Sigmoid colon (tissue), 7 donors: Measurements from ENCODE around the gene PLEKHD1. TPM values are rescaled to one million over a fixed set of nuclear protein-coding genes. Genes with fewer than 3 reads are reported as not detected.
"Not testable (repeated sequence)": the region's sequence is repeated elsewhere in the genome, so short reads cannot be mapped to it uniquely, and the experiment has no call there.

Experiments used
- DNase-seq: peaks from one replicate; pipeline ENCODE4 v3.0.0-alpha.2; 2019
- H3K27ac ChIP-seq, 4 donors: fragments of 200-600 bp; sonication (generic); one replicate each; pipeline ENCODE4 v1.5.1; 2016 to 2019; ENCODE audit warnings: mild to moderate bottlenecking in 1 of 4
- H3K27me3 ChIP-seq, 3 donors: fragments of 200-600 bp; sonication (generic); one replicate each; pipeline ENCODE4 v1.5.1; 2019; ENCODE audit warnings: mild to moderate bottlenecking in 1 of 3
- H3K36me3 ChIP-seq, 4 donors: fragments of 200-600 bp; sonication (generic); one replicate each; pipeline ENCODE4 v1.5.1; 2016 to 2019
- H3K4me1 ChIP-seq, 4 donors: fragments of 200-600 bp; sonication (generic); one replicate each; pipeline ENCODE4 v1.5.1; 2017 to 2019
- H3K4me3 ChIP-seq, 4 donors: fragments of 200-600 bp; sonication (generic); one replicate each; pipeline ENCODE4 v1.5.1; 2017 to 2019; ENCODE audit warnings: mild to moderate bottlenecking in 2 of 4, moderate library complexity in 1 of 4
- H3K9me3 ChIP-seq, 4 donors: fragments of 200-600 bp in 3 of 4; sonication (generic) in 3 of 4; one replicate each; pipeline versions ENCODE4 v1.5.1 to v1.6.1; 2013 to 2019
- EP300 ChIP-seq, 4 donors: sonication (generic); formaldehyde crosslinking; IDR thresholded peaks; one replicate each; pipeline ENCODE4 v1.6.1; 2017; ENCODE audit warnings: antibody characterized with exemption in 4 of 4
- POLR2A ChIP-seq, 2 donors: fragments of 450-650 bp; IDR thresholded peaks; one replicate each; pipeline ENCODE4 v1.6.1; 2016; ENCODE audit warnings: antibody characterized with exemption in 2 of 2, mild to moderate bottlenecking in 2 of 2, moderate library complexity in 2 of 2
- POLR2AphosphoS5 ChIP-seq, 4 donors: sonication (generic); formaldehyde crosslinking; IDR thresholded peaks; one replicate each; pipeline ENCODE4 v1.6.1; 2017; ENCODE audit warnings: antibody characterized with exemption in 4 of 4
- WGBS, 2 donors: extraction: QIAGEN DNeasy Blood & Tissue Kit; methylation state at CpG; one replicate each; pipeline ENCODE4 v1.1.7; 2013; 5-methylcytosine and 5-hydroxymethylcytosine counted together
- intact Hi-C: fragments of 100-400 bp; cut with DNase I; formaldehyde crosslinking; loops from one replicate; pipeline ENCODE4 v1.15.1; 2023
- polyA plus RNA-seq, 3 donors: library from polyadenylated mRNA; stranded (reverse); fragments of 200-250 nt; gene quantifications; one replicate each; pipeline ENCODE4 v1.2.3, GENCODE V29; 2013
- total RNA-seq, 4 donors: library from RNA; depleted of rRNA; stranded (reverse); fragments of >200 nt; gene quantifications; one replicate each; pipeline ENCODE4 v1.1.0, GENCODE V29; 2016
- TF ChIP-seq, protein P1 (sequence below), 4 experiments: fragments of 450-650 bp in 3 of 4; fragments of 200-600 bp in 1 of 4; IDR thresholded peaks; one replicate each; pipeline ENCODE4 v1.5.1; 2016 to 2019; ENCODE audit warnings: antibody characterized with exemption in 4 of 4, mild to moderate bottlenecking in 3 of 4, moderate library complexity in 2 of 4
- donor health status: healthy with polysubstance abuse.
- donor health status: Bipolar disorder and iron deficiency.
- donor health status: healthy.

The PLEKHD1 gene
- total and polyA plus RNA-seq, 7 donors = under 0.01 to 0.55 (median 0.06) TPM; not detected in 2

DNA sequence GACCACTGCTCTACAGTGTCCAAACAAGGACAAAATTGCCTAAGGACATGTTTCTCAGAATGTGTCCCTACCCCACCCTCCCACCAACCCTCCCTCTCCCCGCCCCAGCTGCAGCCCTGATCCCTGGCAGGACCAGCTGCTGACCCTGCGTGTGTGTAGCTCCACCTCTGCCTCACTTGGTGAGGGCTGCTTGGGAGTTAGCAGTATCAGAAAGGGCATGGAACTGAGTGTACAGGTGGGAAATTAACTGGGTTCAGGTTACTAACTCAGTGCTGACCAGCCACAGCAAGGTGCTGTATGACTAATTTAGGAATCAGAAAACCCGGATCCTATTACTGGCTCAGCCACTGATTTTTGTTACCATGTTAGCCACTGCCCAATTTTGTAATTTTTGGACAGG is 11.3 kb upstream of the PLEKHD1 start:
- Histone ChIP-seq H3K36me3 (no peaks in the 10 kb centered on the region), H3K4me1 (no peaks in the 10 kb centered on the region), H3K27ac (no peak overlapping the region), H3K9me3 (no peaks in the 10 kb centered on the region), H3K27me3 (no peaks in the 10 kb centered on the region), H3K4me3 (no peak overlapping the region)
- TF ChIP-seq, protein P1, sequence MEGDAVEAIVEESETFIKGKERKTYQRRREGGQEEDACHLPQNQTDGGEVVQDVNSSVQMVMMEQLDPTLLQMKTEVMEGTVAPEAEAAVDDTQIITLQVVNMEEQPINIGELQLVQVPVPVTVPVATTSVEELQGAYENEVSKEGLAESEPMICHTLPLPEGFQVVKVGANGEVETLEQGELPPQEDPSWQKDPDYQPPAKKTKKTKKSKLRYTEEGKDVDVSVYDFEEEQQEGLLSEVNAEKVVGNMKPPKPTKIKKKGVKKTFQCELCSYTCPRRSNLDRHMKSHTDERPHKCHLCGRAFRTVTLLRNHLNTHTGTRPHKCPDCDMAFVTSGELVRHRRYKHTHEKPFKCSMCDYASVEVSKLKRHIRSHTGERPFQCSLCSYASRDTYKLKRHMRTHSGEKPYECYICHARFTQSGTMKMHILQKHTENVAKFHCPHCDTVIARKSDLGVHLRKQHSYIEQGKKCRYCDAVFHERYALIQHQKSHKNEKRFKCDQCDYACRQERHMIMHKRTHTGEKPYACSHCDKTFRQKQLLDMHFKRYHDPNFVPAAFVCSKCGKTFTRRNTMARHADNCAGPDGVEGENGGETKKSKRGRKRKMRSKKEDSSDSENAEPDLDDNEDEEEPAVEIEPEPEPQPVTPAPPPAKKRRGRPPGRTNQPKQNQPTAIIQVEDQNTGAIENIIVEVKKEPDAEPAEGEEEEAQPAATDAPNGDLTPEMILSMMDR (IDR thresholded peaks at IDR 0.05) = no peak
- no peak for TF ChIP-seq POLR2A (IDR thresholded peaks at IDR 0.05)
- no peak for TF ChIP-seq EP300 (IDR thresholded peaks at IDR 0.05)
- no peak for TF ChIP-seq POLR2AphosphoS5 (IDR thresholded peaks at IDR 0.05)
- DNase-seq = no peak
- intact Hi-C loops = no loop called here
- WGBS, 2 donors = 61 to 71% methylated on average over 3 of the region's 3 CpGs

- no peak overlapping the region for H3K4me3 ChIP-seq
- no peaks in the 10 kb centered on the region for H3K27me3 ChIP-seq
- no peaks in the 10 kb centered on the region for H3K9me3 ChIP-seq
- no peaks in the 10 kb centered on the region for H3K4me1 ChIP-seq
- intact Hi-C loops = no loop called here
- WGBS, 2 donors = 93 to 95% methylated on average over 3 of the region's 3 CpGs
- DNase-seq = no peak
- no peaks in the 10 kb centered on the region for H3K36me3 ChIP-seq
- TF ChIP-seq, protein P1 (IDR thresholded peaks at IDR 0.05) = no peak
- TF ChIP-seq POLR2AphosphoS5 (IDR thresholded peaks at IDR 0.05) (no peak), POLR2A (IDR thresholded peaks at IDR 0.05) (no peak), EP300 (IDR thresholded peaks at IDR 0.05) (no peak)
- no peak overlapping the region for H3K27ac ChIP-seq
Measured at GRCh38 chr14:69473946-69474345, 10.6 kb upstream of the PLEKHD1 start.

DNA sequence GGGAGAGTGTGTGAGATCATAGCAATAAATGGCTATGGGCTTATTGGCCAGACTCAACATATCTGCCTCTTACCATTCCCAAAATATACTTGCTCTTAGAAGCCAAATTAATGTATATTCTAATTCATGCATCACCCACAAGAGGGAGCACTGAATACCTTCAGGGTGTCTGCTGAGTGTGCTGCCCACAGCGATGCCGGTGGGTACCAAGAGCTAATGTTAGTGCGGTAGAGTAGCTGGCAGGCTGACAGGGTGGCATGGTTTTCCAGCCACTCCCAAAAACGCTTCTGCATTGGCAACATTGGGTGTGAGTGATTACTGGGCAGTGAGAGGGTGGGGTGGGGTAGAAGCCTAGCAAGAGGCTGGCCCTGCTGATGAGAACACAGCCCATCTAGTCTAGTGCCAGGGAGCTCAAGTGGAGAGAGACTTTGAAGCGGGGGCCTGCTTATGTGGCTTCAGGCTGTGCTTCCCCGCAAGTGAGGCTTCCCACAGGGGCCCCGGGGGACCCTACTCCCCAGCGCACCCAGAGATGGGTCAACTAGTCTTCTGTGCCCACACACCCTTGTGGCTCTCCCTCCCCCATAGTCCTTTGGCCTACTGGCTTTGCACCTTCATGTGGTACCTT is 9.2 kb upstream of the PLEKHD1 start:
- WGBS, 2 donors = 51 to 65% methylated on average over 8 of the region's 8 CpGs
- no peak overlapping the region for H3K27ac ChIP-seq

GRCh38 chr14:69476824-69477450 is 7.6 kb upstream of the PLEKHD1 start:
- H3K4me3 ChIP-seq, H3K27ac ChIP-seq, intact Hi-C loops, H3K4me1 ChIP-seq, H3K27me3 ChIP-seq, H3K9me3 ChIP-seq, DNase-seq, H3K36me3 ChIP-seq: not testable (repeated sequence)
- 92 to 95% methylated on average over 5 of the region's 5 CpGs for WGBS, 2 donors

More for the DNA sequence above, 9.2 kb upstream of the PLEKHD1 start:
- Histone ChIP-seq H3K9me3 (no peaks in the 10 kb centered on the region), H3K4me3 (no peak overlapping the region), H3K36me3 (no peaks in the 10 kb centered on the region), H3K4me1 (no peaks in the 10 kb centered on the region), H3K27me3 (no peaks in the 10 kb centered on the region)
- no peak for TF ChIP-seq EP300 (IDR thresholded peaks at IDR 0.05)
- no peak for TF ChIP-seq POLR2A (IDR thresholded peaks at IDR 0.05)
- no peak for TF ChIP-seq POLR2AphosphoS5 (IDR thresholded peaks at IDR 0.05)
- TF ChIP-seq, protein P1 (IDR thresholded peaks at IDR 0.05) = no peak
- no peak for DNase-seq
- intact Hi-C loops = no loop called here

DNA sequence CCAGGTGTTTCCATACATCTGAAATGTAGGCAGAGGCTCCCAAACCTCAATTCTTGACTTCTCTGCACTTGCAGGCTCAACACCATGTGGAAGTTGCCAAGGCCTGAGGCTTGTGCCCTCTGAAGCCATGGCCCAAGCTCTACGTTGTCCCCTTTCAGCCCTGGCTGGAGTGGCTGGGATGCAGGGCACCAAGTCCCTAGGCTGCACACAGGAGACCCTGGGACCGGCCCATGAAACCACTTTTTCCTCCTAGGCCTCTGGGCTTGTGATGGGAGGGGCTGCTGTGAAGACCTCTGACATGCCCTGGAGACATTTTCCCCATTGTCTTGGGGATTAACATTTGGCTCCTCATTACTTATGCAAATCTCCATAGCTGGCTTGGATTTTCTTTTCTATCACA is 6.5 kb upstream of the PLEKHD1 start:
- H3K36me3 ChIP-seq, H3K27me3 ChIP-seq, H3K27ac ChIP-seq, H3K4me3 ChIP-seq, intact Hi-C loops, H3K4me1 ChIP-seq, H3K9me3 ChIP-seq: not testable (repeated sequence)
- DNase-seq = peak; percentile 17
- WGBS, 2 donors = 87 to 90% methylated on average over 2 of the region's 2 CpGs

DNA sequence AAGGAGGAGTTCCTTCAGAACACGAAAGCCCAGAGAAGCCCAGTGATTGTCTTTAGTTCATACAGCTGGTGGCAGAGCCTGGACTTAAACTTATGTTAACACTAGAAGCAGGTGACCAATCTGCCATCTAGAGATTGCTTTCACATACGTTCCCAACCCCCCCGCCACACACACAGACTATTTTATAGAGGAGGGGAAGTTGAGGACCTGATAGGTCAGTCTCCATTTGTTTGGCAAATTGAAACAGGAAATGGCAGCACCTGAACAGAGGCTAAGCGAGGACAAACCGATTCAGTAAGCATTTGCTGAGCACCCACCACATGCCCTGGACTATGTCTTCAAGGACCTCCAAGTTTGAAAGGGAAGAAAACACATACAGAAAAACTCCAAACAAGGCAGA is 4.8 kb upstream of the PLEKHD1 start:
- no peak for TF ChIP-seq POLR2AphosphoS5 (IDR thresholded peaks at IDR 0.05)
- no peak for TF ChIP-seq POLR2A (IDR thresholded peaks at IDR 0.05)
- TF ChIP-seq, protein P1 (IDR thresholded peaks at IDR 0.05) = no peak
- TF ChIP-seq EP300 (IDR thresholded peaks at IDR 0.05) = no peak
- Histone ChIP-seq H3K4me3 (no peak overlapping the region), H3K36me3 (no peaks in the 10 kb centered on the region), H3K4me1 (peaks cover 0 to 14% (median 13%) of the 10 kb centered on the region in 4 donors), H3K27me3 (peaks cover 6 to 19% (median 19%) of the 10 kb centered on the region in 3 donors), H3K27ac (no peak overlapping the region), H3K9me3 (no peaks in the 10 kb centered on the region)
- intact Hi-C loops = no loop called here
- DNase-seq = no peak
- WGBS, 2 donors = 89 to 92% methylated on average over 5 of the region's 5 CpGs
